HepG2 (cell line): Measurements from ENCODE around the gene RHOT2. TPM values are rescaled to one million over a fixed set of nuclear protein-coding genes. Genes with fewer than 3 reads are reported as not detected.

Experiments used
- CBFB ChIP-seq: sonication (generic); formaldehyde crosslinking; IDR thresholded peaks from 2 replicates; pipeline ENCODE4 v1.4.0; 2020; ENCODE audit warnings: missing genetic modification reagents
- ETV5 ChIP-seq: IDR thresholded peaks from 2 replicates; pipeline ENCODE4 v1.6.1; 2018; ENCODE audit warnings: missing biosample characterization, missing genetic modification reagents, inconsistent platforms, borderline replicate concordance
- FOSL2 ChIP-seq: sonication (generic); formaldehyde crosslinking; IDR thresholded peaks from 2 replicates; pipeline ENCODE4 v1.4.0; 2020; ENCODE audit warnings: missing genetic modification reagents
- ISX ChIP-seq: sonication (generic); formaldehyde crosslinking; conservative IDR thresholded peaks from 2 replicates; pipeline ENCODE4 v1.5.0; 2020; ENCODE audit warnings: missing genetic modification reagents
- NFYB ChIP-seq: sonication (generic); formaldehyde crosslinking; IDR thresholded peaks from 2 replicates; pipeline ENCODE4 v1.4.0; 2020; ENCODE audit warnings: missing genetic modification reagents
- NR2F6 ChIP-seq, 2 experiments: IDR thresholded peaks; 2 replicates each; pipeline ENCODE4 v1.6.1; 2016; ENCODE audit warnings: antibody characterized with exemption in 1 of 2, mild to moderate bottlenecking in 1 of 2
- NRL ChIP-seq: sonication (generic); formaldehyde crosslinking; IDR thresholded peaks from 2 replicates; pipeline ENCODE4 v1.5.0; 2020; ENCODE audit warnings: missing genetic modification reagents, mild to moderate bottlenecking, moderate library complexity, borderline replicate concordance
- PRDM4 ChIP-seq: sonication (generic); formaldehyde crosslinking; IDR thresholded peaks from 2 replicates; pipeline ENCODE4 v1.9.0; 2021; ENCODE audit warnings: missing genetic modification reagents, borderline replicate concordance
- PREB ChIP-seq: sonication (generic); formaldehyde crosslinking; IDR thresholded peaks from 2 replicates; pipeline ENCODE4 v1.4.0; 2020; ENCODE audit warnings: missing genetic modification reagents
- RBFOX2 ChIP-seq: fragments of 200-400 bp; formaldehyde crosslinking; IDR thresholded peaks from 2 replicates; pipeline ENCODE4 v1.6.1; 2017; ENCODE audit warnings: low read depth, mild to moderate bottlenecking, low read length
- REL ChIP-seq: sonication (generic); formaldehyde crosslinking; conservative IDR thresholded peaks from 2 replicates; pipeline ENCODE4 v1.8.0; 2022; ENCODE audit warnings: mild to moderate bottlenecking, missing genetic modification reagents, moderate library complexity
- SAP130 ChIP-seq: IDR thresholded peaks from 2 replicates; pipeline ENCODE4 v1.6.1; 2016; ENCODE audit warnings: low read depth
- TSC22D2 ChIP-seq: sonication (generic); formaldehyde crosslinking; IDR thresholded peaks from 2 replicates; pipeline ENCODE4 v1.5.1; 2020; ENCODE audit warnings: missing genetic modification reagents, mild to moderate bottlenecking, borderline replicate concordance
- XRCC5 ChIP-seq: fragments of 200-400 bp; formaldehyde crosslinking; optimal IDR thresholded peaks from 2 replicates; pipeline ENCODE3; 2017; ENCODE audit warnings: mild to moderate bottlenecking, low read length
- YEATS4 ChIP-seq: sonication (generic); formaldehyde crosslinking; IDR thresholded peaks from 2 replicates; pipeline ENCODE4 v1.4.0; 2020; ENCODE audit warnings: missing genetic modification reagents, borderline replicate concordance
- ZMYM4 ChIP-seq: sonication (generic); formaldehyde crosslinking; IDR thresholded peaks from 2 replicates; pipeline ENCODE4 v1.8.1; 2023; ENCODE audit warnings: mild to moderate bottlenecking, missing genetic modification reagents
- ZNF33A ChIP-seq: sonication (generic); formaldehyde crosslinking; IDR thresholded peaks from 2 replicates; pipeline ENCODE4 v1.5.1; 2020; ENCODE audit warnings: missing genetic modification reagents, mild to moderate bottlenecking, moderate library complexity, borderline replicate concordance
- ZNF510 ChIP-seq: sonication (generic); formaldehyde crosslinking; IDR thresholded peaks from 2 replicates; pipeline ENCODE4 v1.4.0; 2020; ENCODE audit warnings: low read depth, mild to moderate bottlenecking, missing genetic modification reagents
- ZNF563 ChIP-seq: sonication (generic); formaldehyde crosslinking; IDR thresholded peaks from 2 replicates; pipeline ENCODE4 v1.8.0; 2022; ENCODE audit warnings: mild to moderate bottlenecking, moderate library complexity, missing genetic modification reagents
- ZNF841 ChIP-seq: sonication (generic); formaldehyde crosslinking; IDR thresholded peaks from 2 replicates; pipeline ENCODE4 v1.8.1; 2023; ENCODE audit warnings: missing genetic modification reagents, borderline replicate concordance
- polyA plus RNA-seq, 8 experiments: library from polyadenylated mRNA; depleted of rRNA in 3 of 8; stranded (reverse) in 7 of 8; unstranded in 1 of 8; fragments of >200 nt; fragmentation: Illumina TruSeq in 4 of 8; extraction: Trizol in 4 of 8; gene quantifications; 2 replicates each; pipeline versions ENCODE4 v1.2.1 to v1.2.3, GENCODE V29; 2011 to 2016; ENCODE audit warnings: low read depth in 4 of 8, missing spikeins in 1 of 8, mixed read lengths in 1 of 8; ENCODE audit not compliant: insufficient read depth in 1 of 8
- total RNA-seq, 5 experiments: library from RNA; depleted of rRNA; stranded (reverse); fragments of >200 nt; fragmentation: Illumina TruSeq; extraction: Trizol; gene quantifications; 2 replicates each; pipeline ENCODE4 v1.2.3, GENCODE V29; 2016; ENCODE audit warnings: low read depth in 1 of 5
- TF ChIP-seq, protein P1 (sequence below): sonication (generic); formaldehyde crosslinking; IDR thresholded peaks from 2 replicates; pipeline ENCODE4 v1.8.1; 2022; ENCODE audit warnings: low read depth, mild to moderate bottlenecking, missing genetic modification reagents
- TF ChIP-seq, protein P2 (sequence below): IDR thresholded peaks from 2 replicates; pipeline ENCODE4 v1.6.1; 2016
- TF ChIP-seq, protein P3 (sequence below): conservative IDR thresholded peaks from 2 replicates; pipeline ENCODE4 v1.6.1; 2018; ENCODE audit warnings: missing genetic modification reagents

Gene RHOT2
- total and polyA plus RNA-seq, 2 of the 13 experiments (the other 11 are each of a cell fraction or from before 2014, with no cell fraction given): 63.6 to 76.9 TPM

- TF ChIP-seq NRL (CRISPR knock-in tag): no peak
- peak; percentile 46; the same call in 1 of the 2 replicates for TF ChIP-seq RBFOX2
- no peak for TF ChIP-seq REL
- TF ChIP-seq FOSL2: no peak
- TF ChIP-seq ZNF563 (CRISPR knock-in tag): no peak
- no peak for TF ChIP-seq CBFB (CRISPR knock-in tag)
- TF ChIP-seq, protein P1, sequence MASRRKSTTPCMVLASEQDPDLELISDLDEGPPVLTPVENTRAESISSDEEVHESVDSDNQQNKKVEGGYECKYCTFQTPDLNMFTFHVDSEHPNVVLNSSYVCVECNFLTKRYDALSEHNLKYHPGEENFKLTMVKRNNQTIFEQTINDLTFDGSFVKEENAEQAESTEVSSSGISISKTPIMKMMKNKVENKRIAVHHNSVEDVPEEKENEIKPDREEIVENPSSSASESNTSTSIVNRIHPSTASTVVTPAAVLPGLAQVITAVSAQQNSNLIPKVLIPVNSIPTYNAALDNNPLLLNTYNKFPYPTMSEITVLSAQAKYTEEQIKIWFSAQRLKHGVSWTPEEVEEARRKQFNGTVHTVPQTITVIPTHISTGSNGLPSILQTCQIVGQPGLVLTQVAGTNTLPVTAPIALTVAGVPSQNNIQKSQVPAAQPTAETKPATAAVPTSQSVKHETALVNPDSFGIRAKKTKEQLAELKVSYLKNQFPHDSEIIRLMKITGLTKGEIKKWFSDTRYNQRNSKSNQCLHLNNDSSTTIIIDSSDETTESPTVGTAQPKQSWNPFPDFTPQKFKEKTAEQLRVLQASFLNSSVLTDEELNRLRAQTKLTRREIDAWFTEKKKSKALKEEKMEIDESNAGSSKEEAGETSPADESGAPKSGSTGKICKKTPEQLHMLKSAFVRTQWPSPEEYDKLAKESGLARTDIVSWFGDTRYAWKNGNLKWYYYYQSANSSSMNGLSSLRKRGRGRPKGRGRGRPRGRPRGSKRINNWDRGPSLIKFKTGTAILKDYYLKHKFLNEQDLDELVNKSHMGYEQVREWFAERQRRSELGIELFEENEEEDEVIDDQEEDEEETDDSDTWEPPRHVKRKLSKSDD: no peak
- TF ChIP-seq ZNF841 (CRISPR knock-in tag): no peak
- TF ChIP-seq ISX (CRISPR knock-in tag): no peak
- TF ChIP-seq, protein P2, sequence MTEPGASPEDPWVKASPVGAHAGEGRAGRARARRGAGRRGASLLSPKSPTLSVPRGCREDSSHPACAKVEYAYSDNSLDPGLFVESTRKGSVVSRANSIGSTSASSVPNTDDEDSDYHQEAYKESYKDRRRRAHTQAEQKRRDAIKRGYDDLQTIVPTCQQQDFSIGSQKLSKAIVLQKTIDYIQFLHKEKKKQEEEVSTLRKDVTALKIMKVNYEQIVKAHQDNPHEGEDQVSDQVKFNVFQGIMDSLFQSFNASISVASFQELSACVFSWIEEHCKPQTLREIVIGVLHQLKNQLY: no peak
- TF ChIP-seq YEATS4 (CRISPR knock-in tag): peak; percentile 73; the same call in 1 of the 2 replicates
- TF ChIP-seq TSC22D2 (CRISPR knock-in tag): no peak
- TF ChIP-seq PRDM4 (CRISPR knock-in tag): no peak
- peak; percentile 58; the same call in 1 of the 2 replicates for TF ChIP-seq SAP130 (CRISPR knock-in tag)
- TF ChIP-seq NR2F6 (IDR thresholded peaks at IDR 0.05): peak; percentile 50
- TF ChIP-seq NR2F6 (CRISPR knock-in tag; IDR thresholded peaks at IDR 0.05): peak; percentile 11
- TF ChIP-seq, protein P3, sequence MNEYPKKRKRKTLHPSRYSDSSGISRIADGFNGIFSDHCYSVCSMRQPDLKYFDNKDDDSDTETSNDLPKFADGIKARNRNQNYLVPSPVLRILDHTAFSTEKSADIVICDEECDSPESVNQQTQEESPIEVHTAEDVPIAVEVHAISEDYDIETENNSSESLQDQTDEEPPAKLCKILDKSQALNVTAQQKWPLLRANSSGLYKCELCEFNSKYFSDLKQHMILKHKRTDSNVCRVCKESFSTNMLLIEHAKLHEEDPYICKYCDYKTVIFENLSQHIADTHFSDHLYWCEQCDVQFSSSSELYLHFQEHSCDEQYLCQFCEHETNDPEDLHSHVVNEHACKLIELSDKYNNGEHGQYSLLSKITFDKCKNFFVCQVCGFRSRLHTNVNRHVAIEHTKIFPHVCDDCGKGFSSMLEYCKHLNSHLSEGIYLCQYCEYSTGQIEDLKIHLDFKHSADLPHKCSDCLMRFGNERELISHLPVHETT (CRISPR knock-in tag): no peak
- TF ChIP-seq NFYB (CRISPR knock-in tag): 0 out of 2 replicates have a peak, but pooled peaks have one; percentile 13
- no peak for TF ChIP-seq XRCC5
- TF ChIP-seq ETV5 (CRISPR knock-in tag): no peak
- no peak for TF ChIP-seq ZMYM4
- no peak for TF ChIP-seq PREB (CRISPR knock-in tag)
- no peak for TF ChIP-seq ZNF33A (CRISPR knock-in tag)
- TF ChIP-seq ZNF510 (CRISPR knock-in tag): no peak
These were observed 37.0 kb upstream of the RHOT2 start, which contains the start of gene WFIKKN1 (continued) for GRCh38 chr16:630815-631405.
